ENCODE results near the gene GRIA3.

The GRIA3 gene

DNA sequence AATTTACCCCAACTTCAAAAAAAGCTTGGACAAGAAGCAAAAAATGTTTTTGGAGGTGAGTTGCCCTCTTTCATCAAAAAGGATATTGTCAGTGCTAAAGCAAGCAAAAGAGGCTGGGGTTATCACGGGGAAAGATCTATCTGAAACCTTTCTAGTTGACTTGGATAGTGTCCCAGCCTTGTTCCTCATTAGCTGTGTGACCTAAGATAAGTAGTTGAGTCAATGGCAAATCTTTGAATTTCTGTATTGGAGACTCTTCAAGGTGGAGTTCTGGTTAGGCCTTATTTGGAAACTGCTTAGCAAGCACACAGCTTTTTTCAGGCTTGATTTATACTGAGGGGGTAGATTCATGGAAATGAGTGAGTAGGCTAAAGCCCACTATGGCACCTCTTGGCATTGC, 271.6 kb downstream of the GRIA3 start:
- ChIA-PET POLR2A (ENCODE audit: low non-redundant PET) (no interaction called here), CTCF (no interaction called here)
- no peak for DNase-seq (ENCODE audit: low spot score)
- TF ChIP-seq, protein P1, sequence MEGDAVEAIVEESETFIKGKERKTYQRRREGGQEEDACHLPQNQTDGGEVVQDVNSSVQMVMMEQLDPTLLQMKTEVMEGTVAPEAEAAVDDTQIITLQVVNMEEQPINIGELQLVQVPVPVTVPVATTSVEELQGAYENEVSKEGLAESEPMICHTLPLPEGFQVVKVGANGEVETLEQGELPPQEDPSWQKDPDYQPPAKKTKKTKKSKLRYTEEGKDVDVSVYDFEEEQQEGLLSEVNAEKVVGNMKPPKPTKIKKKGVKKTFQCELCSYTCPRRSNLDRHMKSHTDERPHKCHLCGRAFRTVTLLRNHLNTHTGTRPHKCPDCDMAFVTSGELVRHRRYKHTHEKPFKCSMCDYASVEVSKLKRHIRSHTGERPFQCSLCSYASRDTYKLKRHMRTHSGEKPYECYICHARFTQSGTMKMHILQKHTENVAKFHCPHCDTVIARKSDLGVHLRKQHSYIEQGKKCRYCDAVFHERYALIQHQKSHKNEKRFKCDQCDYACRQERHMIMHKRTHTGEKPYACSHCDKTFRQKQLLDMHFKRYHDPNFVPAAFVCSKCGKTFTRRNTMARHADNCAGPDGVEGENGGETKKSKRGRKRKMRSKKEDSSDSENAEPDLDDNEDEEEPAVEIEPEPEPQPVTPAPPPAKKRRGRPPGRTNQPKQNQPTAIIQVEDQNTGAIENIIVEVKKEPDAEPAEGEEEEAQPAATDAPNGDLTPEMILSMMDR (conservative IDR thresholded peaks at IDR 0.05; ENCODE audit: low read depth) = no peak
- no peak overlapping the region for H3K27ac ChIP-seq

DNA sequence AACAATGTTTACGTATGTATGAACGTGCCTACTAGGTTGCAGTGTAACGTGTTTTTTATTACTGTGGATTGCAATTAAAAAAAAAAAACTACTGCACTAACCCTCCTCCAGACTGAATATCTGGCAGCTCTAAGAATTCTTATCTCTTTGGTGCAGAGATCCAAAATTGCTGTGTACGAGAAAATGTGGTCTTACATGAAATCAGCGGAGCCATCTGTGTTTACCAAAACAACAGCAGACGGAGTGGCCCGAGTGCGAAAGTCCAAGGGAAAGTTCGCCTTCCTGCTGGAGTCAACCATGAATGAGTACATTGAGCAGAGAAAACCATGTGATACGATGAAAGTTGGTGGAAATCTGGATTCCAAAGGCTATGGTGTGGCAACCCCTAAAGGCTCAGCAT, 280.6 kb downstream of the GRIA3 start:
- ChIA-PET POLR2A (ENCODE audit: low non-redundant PET) (no interaction called here), CTCF (no interaction called here)
- DNase-seq (ENCODE audit: low spot score) = no peak
- TF ChIP-seq, protein P1 (conservative IDR thresholded peaks at IDR 0.05; ENCODE audit: low read depth) = no peak
- no peak overlapping the region for H3K27ac ChIP-seq

GRCh38 chrX:123468481-123468880, 284.4 kb downstream of the GRIA3 start:
- DNase-seq (ENCODE audit: low spot score) = no peak
- no peak overlapping the region for H3K27ac ChIP-seq
- ChIA-PET CTCF (interaction anchor here (0.6 kb wide), 1 partner anchor 26 kb away, joined by 3 read pairs; no protein-coding TSS in a partner anchor), POLR2A (ENCODE audit: low non-redundant PET) (no interaction called here)
- TF ChIP-seq, protein P1 (conservative IDR thresholded peaks at IDR 0.05; ENCODE audit: low read depth) = no peak

- no peak for DNase-seq (ENCODE audit: low spot score)
- ChIA-PET CTCF (interaction anchor here (0.7 kb wide), 1 partner anchor 504 kb away, joined by 4 read pairs; no protein-coding TSS in a partner anchor), POLR2A (ENCODE audit: low non-redundant PET) (no interaction called here)
- TF ChIP-seq, protein P1 (conservative IDR thresholded peaks at IDR 0.05; ENCODE audit: low read depth) = no peak
- no peak overlapping the region for H3K27ac ChIP-seq
Measured at GRCh38 chrX:123475068-123475724, 291.1 kb downstream of the GRIA3 start.

GRCh38 chrX:123476611-123477219, 292.6 kb downstream of the GRIA3 start:
- ChIA-PET POLR2A (ENCODE audit: low non-redundant PET) (no interaction called here), CTCF (no interaction called here)
- no peak overlapping the region for H3K27ac ChIP-seq
- DNase-seq (ENCODE audit: low spot score) = no peak
- TF ChIP-seq, protein P1 (conservative IDR thresholded peaks at IDR 0.05; ENCODE audit: low read depth) = no peak

GRCh38 chrX:123477673-123478072, 293.6 kb downstream of the GRIA3 start:
- ChIA-PET POLR2A (ENCODE audit: low non-redundant PET) (no interaction called here), CTCF (no interaction called here)
- TF ChIP-seq, protein P1 (conservative IDR thresholded peaks at IDR 0.05; ENCODE audit: low read depth) = no peak
- H3K27ac ChIP-seq = no peak overlapping the region
- DNase-seq (ENCODE audit: low spot score) = no peak
